B cell (primary cell): ENCODE measurements around the gene IRF1. TPM values are rescaled to one million over a fixed set of nuclear protein-coding genes. Genes with fewer than 3 reads are reported as not detected.

Experiments used
- ATAC-seq: fragments of 200-7000 bp; cut with Tn5 transposase; one replicate; pipeline ENCODE4 v1.10.0; 2021; ENCODE audit warnings: low read depth, mild to moderate bottlenecking, moderate number of reproducible peaks, moderate library complexity
- CTCF ChIA-PET: fragments of 350-600 bp; sonication (Branson Sonifier 250); formaldehyde crosslinking; loops from one replicate; lab custom pipeline; 2021; ENCODE audit warnings: antibody characterized with exemption, inconsistent platforms; lab: Charles Lee
- POLR2A ChIA-PET: fragments of 350-600 bp; sonication (Branson Sonifier 250); formaldehyde crosslinking; loops from one replicate; lab custom pipeline; 2021; ENCODE audit warnings: antibody characterized with exemption; lab: Charles Lee
- DNase-seq: peaks from one replicate; pipeline ENCODE4 v3.0.0; 2013
- H2AFZ ChIP-seq: 2 replicates; pipeline ENCODE4 v1.6.1; 2012; ENCODE audit warnings: mild to moderate bottlenecking, low read depth, low read length; ENCODE audit not compliant: insufficient read depth, poor library complexity, severe bottlenecking
- H3K27ac ChIP-seq, 2 donors: 1 replicate in 1 of 2; 2 replicates in 1 of 2; pipeline ENCODE4 v1.5.1; 2012 to 2013; ENCODE audit warnings: low read length in 2 of 2, mild to moderate bottlenecking in 2 of 2, moderate library complexity in 1 of 2
- H3K27me3 ChIP-seq, 4 experiments: fragments of 200-600 bp in 1 of 4; sonication (generic) in 1 of 4; replicated peaks in 1 of 4; 1 replicate in 2 of 4; 2 replicates in 2 of 4; pipeline versions ENCODE4 v1.6.1 to v1.7.0; 2013 to 2016; ENCODE audit warnings: low read length in 3 of 4, mild to moderate bottlenecking in 2 of 4, mixed read lengths in 1 of 4, moderate library complexity in 1 of 4; ENCODE audit not compliant: insufficient read depth in 4 of 4, control insufficient read depth in 3 of 4; ENCODE audit errors: control extremely low read depth in 1 of 4
- H3K36me3 ChIP-seq, 2 experiments: replicated peaks in 1 of 2; 1 replicate in 1 of 2; 2 replicates in 1 of 2; pipeline versions ENCODE4 v1.6.1 to v1.7.1; 2013; ENCODE audit warnings: low read length in 1 of 2; ENCODE audit not compliant: insufficient read depth in 2 of 2, control insufficient read depth in 1 of 2; ENCODE audit errors: control extremely low read depth in 1 of 2, extremely low read depth in 1 of 2
- H3K4me1 ChIP-seq, 2 donors: fragments of 200-600 bp in 1 of 2; sonication (generic) in 1 of 2; 1 replicate in 1 of 2; 2 replicates in 1 of 2; pipeline versions ENCODE4 v1.5.1 to v1.6.1; 2013 to 2017; ENCODE audit warnings: low read length in 2 of 2; ENCODE audit not compliant: control insufficient read depth in 2 of 2, insufficient read depth in 2 of 2
- H3K4me2 ChIP-seq: replicated peaks from 2 replicates; pipeline ENCODE3; 2012; ENCODE audit warnings: mild to moderate bottlenecking, low read depth, low read length; ENCODE audit not compliant: poor library complexity, severe bottlenecking
- H3K4me3 ChIP-seq, 5 experiments: fragments of 200-600 bp in 1 of 5; sonication (generic) in 1 of 5; 1 replicate in 3 of 5; 2 replicates in 2 of 5; pipeline versions ENCODE4 v1.5.1 to v1.7.0; 2011 to 2016; ENCODE audit warnings: low read length in 4 of 5, mild to moderate bottlenecking in 4 of 5, low read depth in 2 of 5, control low read depth in 1 of 5, moderate library complexity in 1 of 5; ENCODE audit not compliant: insufficient read depth in 1 of 5; ENCODE audit errors: control extremely low read depth in 1 of 5, extremely low read depth in 1 of 5
- H3K79me2 ChIP-seq: fragments of 200-600 bp; sonication (generic); one replicate; pipeline ENCODE4 v1.6.0; 2016; ENCODE audit warnings: low read length; ENCODE audit not compliant: control insufficient read depth, insufficient read depth
- H3K9ac ChIP-seq: fragments of 200-600 bp; sonication (generic); 2 replicates; pipeline ENCODE4 v1.6.1; 2017; ENCODE audit warnings: mild to moderate bottlenecking, low read length, moderate library complexity
- H3K9me3 ChIP-seq, 3 donors: one replicate each; pipeline versions ENCODE4 v1.6.1 to v1.7.1; 2013; ENCODE audit warnings: low read length in 2 of 3; ENCODE audit not compliant: control insufficient read depth in 2 of 3, insufficient read depth in 1 of 3; ENCODE audit errors: control extremely low read depth in 1 of 3
- H4K20me1 ChIP-seq: 2 replicates; pipeline ENCODE4 v1.6.0; 2012; ENCODE audit warnings: mild to moderate bottlenecking, low read length; ENCODE audit not compliant: insufficient read depth, control insufficient read depth, poor library complexity, severe bottlenecking
- H3K27ac Mint-ChIP-seq: one replicate; pipeline ENCODE4 v1.8.0; 2021; ENCODE audit warnings: mixed read lengths
- H3K27me3 Mint-ChIP-seq: one replicate; pipeline ENCODE4 v1.8.0; 2021; ENCODE audit warnings: mixed read lengths
- H3K4me1 Mint-ChIP-seq: one replicate; pipeline ENCODE4 v1.8.0; 2021; ENCODE audit warnings: mixed read lengths
- H3K4me3 Mint-ChIP-seq: one replicate; pipeline ENCODE4 v1.8.0; 2021; ENCODE audit warnings: mixed read lengths
- H3K9me3 Mint-ChIP-seq: one replicate; pipeline ENCODE4 v1.8.0; 2022; ENCODE audit warnings: mixed read lengths; ENCODE audit not compliant: insufficient read depth
- CTCF ChIP-seq: fragments of 200-600 bp; IDR thresholded peaks from one replicate; pipeline ENCODE4 v1.8.0; 2022; ENCODE audit warnings: antibody characterized with exemption, mild to moderate bottlenecking
- EZH2 ChIP-seq: IDR thresholded peaks from 2 replicates; pipeline ENCODE4 v1.6.1; 2012; ENCODE audit warnings: borderline replicate concordance, low read depth, mild to moderate bottlenecking, moderate library complexity, low read length; ENCODE audit not compliant: insufficient read depth, poor library complexity, severe bottlenecking
- WGBS: methylation state at CpG from one replicate; pipeline ENCODE4 v1.1.5; 2013; ENCODE audit warnings: missing lambda C conversion rate; ENCODE audit not compliant: insufficient coverage; 5-methylcytosine and 5-hydroxymethylcytosine counted together
- intact Hi-C: fragments of 100-400 bp; cut with micrococcal nuclease; formaldehyde crosslinking; loops from one replicate; pipeline ENCODE4 v1.10.0; 2022
- polyA plus RNA-seq: library from polyadenylated mRNA; depleted of rRNA; stranded (reverse); fragments of >200 nt; gene quantifications from 2 replicates; pipeline ENCODE4 v1.2.3, GENCODE V29; 2012
- total RNA-seq, 2 donors: library from RNA; stranded (reverse); fragments of 120-200 nt in 1 of 2; gene quantifications; 1 replicate in 1 of 2; 2 replicates in 1 of 2; pipeline versions ENCODE4 v1.2.3 to v1.2.4, GENCODE V29; 2013 to 2022

The IRF1 gene
- total and polyA plus RNA-seq, 2 donors (not counting 1 experiment from before 2014, with no cell fraction given), result 173 to 306 TPM

- H3K27me3 Mint-ChIP-seq, result no peaks in the 10 kb centered on the region
- peaks cover 33% of the 10 kb centered on the region for H4K20me1 ChIP-seq
- H3K36me3 ChIP-seq, result peaks cover 0 to 28% of the 10 kb centered on the region in 2 experiments
- H3K4me1 Mint-ChIP-seq, result peaks cover 77% of the 10 kb centered on the region
- DNase-seq, result peak; percentile 37
- peak overlapping the region; percentile 99 for H3K27ac Mint-ChIP-seq
- H3K9me3 Mint-ChIP-seq, result no peaks in the 10 kb centered on the region
- no peaks in the 10 kb centered on the region for H3K27me3 ChIP-seq
- intact Hi-C loops, result loop anchor here (1.0 kb wide), 1 partner anchor 10 kb away; no protein-coding TSS in a partner anchor
- TF ChIP-seq CTCF (no peak), EZH2 (no peak)
- CTCF ChIA-PET, result interaction anchor here (0.9 to 9.4 kb wide), 16 partner anchors 10 to 341 kb away, joined by 3 to 60 read pairs (median 16); partner anchors contain the start of gene IRF1
- no peak for ATAC-seq
- peak overlapping the region; percentile 0 for H3K4me2 ChIP-seq
- no peak overlapping the region for H2AFZ ChIP-seq
- no peak overlapping the region for H3K9ac ChIP-seq
- no peak overlapping the region for H3K4me3 ChIP-seq
- peaks cover 30 to 64% of the 10 kb centered on the region in 2 donors for H3K4me1 ChIP-seq
- H3K27ac ChIP-seq, result peak overlapping the region; percentile 6 to 56
- WGBS, result 79% methylated on average over 2 of the region's 3 CpGs
- POLR2A ChIA-PET, result interaction anchor here (0.6 to 7.0 kb wide), 19 partner anchors 8 to 626 kb away, joined by 3 to 101 read pairs (median 9); partner anchors contain the start of gene IRF1
- H3K4me3 Mint-ChIP-seq, result peak overlapping the region; percentile 58
- no peaks in the 10 kb centered on the region for H3K9me3 ChIP-seq
- peaks cover 2% of the 10 kb centered on the region for H3K79me2 ChIP-seq
These were observed 11.2 kb downstream of the IRF1 start for GRCh38 chr5:132479111-132479951.
